ENCODE results near the gene WIF1. TPM values are rescaled to one million over a fixed set of nuclear protein-coding genes. Genes with fewer than 3 reads are reported as not detected.

Gene WIF1, protein sequence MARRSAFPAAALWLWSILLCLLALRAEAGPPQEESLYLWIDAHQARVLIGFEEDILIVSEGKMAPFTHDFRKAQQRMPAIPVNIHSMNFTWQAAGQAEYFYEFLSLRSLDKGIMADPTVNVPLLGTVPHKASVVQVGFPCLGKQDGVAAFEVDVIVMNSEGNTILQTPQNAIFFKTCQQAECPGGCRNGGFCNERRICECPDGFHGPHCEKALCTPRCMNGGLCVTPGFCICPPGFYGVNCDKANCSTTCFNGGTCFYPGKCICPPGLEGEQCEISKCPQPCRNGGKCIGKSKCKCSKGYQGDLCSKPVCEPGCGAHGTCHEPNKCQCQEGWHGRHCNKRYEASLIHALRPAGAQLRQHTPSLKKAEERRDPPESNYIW
- total RNA-seq, result 0.10 and 0.19 TPM in 2 replicates
- not detected for polyA plus RNA-seq (2012)

DNA sequence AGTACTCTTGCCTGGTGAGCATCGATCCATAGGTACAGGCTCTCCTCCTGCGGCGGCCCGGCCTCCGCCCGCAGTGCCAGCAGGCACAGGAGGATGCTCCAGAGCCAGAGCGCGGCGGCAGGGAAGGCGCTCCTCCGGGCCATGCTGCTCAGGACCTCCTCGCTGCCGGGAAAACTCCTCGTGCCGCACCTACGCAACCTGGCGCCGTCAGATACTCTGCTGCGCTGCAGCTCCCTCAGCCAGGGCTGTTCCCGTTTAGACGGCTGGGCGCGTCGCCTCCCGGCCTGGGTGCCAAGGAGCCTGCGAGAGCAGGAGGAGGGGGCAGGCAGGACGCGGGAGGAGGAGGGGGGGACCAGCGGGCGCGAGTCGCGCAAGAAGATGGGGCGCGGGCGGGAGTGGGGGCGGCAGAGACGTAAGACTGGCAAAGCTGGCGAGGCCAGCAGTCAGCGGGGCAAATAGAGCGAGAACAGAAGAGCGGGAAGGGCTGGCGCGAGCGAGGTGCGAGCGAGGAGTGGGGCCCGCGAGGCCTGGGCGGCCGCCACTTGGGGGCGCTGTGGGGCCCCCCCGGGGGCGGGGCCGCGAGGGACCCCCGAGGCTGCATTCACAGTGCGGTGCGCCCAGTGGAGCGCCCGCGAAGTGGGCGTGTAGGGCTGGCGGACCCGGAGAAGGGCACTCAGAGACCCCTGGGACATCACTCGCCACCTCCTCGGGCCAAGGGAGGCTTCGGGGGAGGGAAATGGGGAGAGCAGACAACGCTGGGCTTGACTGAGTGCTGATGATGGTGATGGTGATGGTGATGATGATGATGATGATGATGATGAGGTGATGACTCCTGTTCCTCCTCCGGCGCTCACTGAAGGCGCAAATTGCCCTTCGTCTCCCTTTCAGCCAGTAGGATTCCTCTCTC, at the start of gene WIF1:
Gene WIF1, minus strand, starts transcription at position 257 of the 907 bp plus-strand sequence. Its CDS starts 114 bp downstream, at position 143.
- no peak for DNase-seq (ENCODE audit: low read depth)

DNA sequence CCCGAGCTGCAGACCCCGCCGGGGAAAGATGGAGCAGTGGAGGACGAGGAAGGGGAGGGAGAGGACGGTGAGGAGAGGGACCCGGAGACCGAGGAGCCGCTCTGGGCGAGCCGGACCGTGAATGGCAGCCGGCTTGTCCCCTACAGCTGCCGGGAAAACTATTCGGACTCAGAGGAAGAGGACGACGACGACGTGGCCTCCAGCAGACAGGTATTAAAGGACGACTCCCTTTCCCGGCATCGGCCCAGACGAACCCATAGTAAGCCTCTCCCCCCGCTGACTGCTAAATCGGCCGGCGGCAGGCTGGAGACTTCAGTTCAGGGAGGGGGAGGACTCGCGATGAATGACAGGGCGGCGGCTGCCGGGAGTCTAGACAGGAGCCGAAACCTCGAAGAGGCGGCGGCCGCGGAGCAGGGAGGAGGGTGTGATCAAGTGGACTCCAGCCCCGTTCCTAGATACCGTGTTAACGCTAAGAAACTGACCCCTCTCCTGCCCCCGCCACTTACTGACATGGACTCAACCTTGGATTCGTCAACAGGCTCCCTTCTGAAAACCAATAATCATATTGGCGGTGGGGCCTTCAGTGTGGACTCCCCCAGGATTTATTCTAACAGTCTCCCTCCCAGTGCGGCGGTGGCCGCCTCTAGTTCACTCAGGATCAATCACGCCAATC, 49.2 kb upstream of the WIF1 start:
- DNase-seq (ENCODE audit: low read depth), result peak; percentile 61

DNA sequence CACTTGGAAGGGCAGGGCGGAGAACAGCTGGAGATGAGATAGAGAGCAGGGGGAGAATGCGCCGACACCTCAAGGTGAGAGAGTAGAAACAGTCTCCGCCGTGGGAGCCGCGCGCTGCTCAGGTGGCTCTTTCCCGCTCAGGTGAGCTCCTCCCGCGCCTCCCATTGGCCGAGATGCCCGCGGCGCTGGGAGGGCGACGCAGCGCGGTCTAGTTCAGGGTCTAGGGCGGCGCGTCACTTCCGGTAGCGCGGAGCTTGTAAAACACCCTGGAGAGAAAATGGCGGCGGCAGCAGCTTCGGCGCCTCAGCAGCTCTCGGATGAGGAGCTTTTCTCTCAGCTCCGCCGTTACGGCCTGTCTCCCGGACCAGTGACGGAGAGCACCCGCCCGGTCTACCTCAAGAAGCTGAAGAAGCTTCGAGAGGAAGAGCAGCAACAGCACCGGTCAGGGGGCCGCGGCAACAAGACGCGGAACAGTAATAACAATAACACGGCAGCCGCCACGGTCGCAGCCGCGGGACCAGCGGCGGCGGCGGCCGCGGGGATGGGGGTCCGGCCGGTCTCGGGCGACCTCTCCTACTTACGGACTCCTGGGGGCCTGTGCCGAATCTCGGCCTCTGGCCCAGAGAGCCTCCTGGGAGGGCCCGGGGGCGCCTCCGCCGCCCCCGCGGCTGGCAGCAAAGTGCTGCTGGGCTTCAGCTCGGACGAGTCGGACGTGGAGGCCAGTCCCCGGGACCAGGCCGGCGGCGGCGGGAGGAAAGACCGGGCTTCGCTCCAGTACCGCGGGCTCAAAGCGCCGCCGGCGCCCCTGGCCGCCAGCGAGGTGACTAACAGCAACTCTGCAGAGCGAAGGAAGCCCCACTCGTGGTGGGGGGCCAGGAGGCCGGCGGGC, 48.5 kb upstream of the WIF1 start, which contains the start of gene LEMD3:
Gene LEMD3, plus strand, starts transcription at position 264 of the 889 bp plus-strand sequence. Its CDS starts 14 bp downstream, at position 278.
- peak; percentile 92 for DNase-seq (ENCODE audit: low read depth)

DNA sequence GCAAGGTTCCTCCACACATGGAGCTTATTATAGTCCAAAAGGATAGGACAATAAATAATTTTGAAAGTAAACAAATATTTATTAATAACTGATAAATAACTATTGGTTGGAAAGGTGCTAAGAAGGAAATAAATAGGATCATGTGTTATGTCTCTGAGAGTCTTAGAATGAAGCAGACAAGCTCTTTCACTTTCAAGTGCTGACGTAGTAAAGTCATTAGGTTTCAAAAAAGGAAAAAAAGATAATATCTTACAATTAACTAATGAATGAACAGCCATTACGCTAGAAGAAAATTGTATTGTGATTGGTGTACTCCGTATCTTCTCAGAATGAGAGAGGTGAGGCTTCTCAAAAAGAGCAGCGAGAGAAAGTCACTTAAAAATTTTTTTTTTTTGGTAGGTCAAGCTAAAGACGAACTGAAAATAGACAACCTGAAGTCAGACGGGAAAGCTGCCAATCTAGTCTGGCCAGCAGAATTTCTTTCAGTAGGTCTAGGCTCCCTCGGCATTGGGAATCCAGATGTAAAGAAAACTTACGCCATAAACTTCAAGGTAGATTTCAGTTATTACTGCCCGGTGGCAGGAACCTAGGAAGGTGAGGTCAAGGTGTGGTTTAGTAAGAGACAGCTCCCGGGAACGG, 47.7 kb upstream of the WIF1 start:
- DNase-seq (ENCODE audit: low read depth), result no peak

DNA sequence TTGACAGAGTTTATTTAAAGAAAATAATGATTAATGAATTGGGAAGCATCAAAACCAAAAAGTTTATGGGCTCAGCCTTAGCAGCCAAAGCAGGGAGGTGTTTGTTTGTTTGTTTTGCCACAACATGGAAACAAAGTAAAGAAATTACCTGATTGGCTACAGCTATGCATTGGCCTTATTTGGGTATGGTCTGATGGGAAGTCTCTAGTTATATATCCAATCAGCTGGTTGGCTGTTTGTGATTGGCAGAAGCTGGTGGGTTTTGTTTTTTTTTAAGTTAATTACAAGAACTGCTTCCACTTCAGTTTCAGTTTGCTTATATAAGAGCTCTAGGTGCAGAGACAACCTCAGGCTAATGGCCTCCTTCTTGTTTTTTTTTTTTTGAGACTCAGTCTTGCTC, 43.7 kb upstream of the WIF1 start:
- DNase-seq (ENCODE audit: low read depth), result no peak

DNA sequence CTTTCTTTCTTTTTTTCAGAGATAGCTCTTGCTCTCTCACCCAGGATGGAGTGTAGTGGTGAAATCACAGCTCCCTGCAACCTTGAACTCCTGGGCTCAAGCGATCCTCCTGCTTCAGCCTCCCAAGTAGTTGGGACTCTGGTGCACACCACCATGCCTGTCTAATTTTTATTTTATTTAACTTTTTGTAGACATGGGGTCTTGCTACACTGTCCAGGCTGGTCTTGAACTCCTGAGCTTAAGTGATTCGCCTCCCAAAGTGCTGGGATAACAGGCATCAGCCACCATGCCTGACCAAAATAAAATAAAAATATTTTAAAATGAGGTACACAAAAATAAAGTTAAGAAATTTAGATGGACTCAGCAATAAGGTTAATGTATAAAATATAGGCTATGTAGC, 43.1 kb upstream of the WIF1 start:
- DNase-seq (ENCODE audit: low read depth), result no peak

DNA sequence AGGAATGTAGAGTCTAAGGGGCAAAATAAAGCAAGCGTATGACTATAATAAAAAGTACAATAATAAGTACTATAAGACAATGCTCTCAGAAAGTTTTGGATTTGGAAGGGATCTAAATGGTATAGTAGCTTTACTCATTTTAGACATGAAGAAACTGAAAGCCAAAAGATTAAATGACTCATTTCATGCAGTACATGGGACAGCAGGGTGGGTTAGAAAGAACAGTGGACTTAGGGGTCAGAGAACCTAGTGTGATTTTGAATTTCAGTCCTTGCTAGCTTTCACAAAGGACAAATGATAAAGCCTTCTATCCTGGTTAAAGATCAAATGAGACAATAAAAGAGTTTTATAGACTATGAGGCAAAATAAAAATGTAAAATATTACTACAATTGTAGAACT, 41.5 kb upstream of the WIF1 start:
- no peak for DNase-seq (ENCODE audit: low read depth)

DNA sequence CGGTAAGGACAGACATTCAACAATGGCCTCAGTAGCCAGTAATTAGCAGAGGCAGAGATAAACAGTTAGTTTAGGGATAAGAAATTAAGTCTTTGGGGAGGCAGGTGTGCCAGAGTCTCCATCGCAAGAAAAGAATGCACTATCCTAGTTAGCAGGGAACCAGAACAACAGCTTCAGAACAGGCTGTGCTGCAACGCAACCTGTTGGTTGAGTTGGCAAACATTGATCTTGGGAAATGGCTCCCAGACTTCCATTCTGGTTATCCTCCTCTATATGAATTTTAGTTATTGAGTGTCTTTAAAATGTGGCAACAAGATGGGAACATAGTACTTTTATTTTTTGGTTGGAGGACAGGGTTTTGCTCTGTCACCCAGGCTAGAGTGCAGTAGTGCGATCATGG, 36.0 kb upstream of the WIF1 start:
- DNase-seq (ENCODE audit: low read depth), result no peak

DNA sequence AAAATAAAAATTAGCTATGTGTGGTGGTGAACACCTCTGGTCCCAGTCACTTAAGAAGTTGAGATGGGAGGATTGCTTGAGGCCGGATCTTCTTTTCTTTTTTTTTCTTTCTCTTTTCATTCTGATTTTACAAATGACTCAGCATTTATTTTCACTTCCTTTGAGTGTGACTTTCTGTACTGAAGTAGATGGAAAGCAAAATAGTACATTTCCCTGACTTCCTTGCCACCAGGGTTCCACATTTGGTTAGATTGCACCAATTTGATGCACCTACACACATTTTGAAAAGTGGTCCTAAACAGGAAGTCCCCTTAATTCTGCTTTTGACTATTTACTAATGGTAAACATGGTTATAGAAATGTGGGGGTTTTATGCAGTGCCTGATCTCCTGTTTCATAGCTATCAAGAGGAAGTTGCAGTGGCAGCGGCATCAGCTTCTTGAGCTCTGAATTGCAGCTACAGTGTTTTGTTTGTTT, 35.3 kb upstream of the WIF1 start:
- DNase-seq (ENCODE audit: low read depth), result no peak

DNA sequence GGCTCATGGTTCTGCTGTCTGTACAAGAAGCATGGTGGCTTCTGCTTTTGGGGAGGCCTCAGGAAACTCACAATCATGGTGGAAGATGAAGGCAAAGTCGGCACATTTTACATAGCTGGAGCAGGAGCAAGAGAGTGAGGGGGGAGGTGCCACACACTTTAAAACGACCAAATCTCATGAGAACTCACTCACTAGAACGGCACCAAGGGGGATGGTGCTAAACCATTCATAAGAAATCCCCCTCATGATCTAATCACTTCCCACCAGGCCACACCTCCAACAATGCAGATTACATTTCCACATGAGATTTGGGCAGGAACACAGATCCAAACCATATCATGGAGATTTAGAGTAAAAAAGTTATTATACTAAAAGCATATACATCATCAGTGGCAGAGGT, 34.7 kb upstream of the WIF1 start:
- no peak for DNase-seq (ENCODE audit: low read depth)

DNA sequence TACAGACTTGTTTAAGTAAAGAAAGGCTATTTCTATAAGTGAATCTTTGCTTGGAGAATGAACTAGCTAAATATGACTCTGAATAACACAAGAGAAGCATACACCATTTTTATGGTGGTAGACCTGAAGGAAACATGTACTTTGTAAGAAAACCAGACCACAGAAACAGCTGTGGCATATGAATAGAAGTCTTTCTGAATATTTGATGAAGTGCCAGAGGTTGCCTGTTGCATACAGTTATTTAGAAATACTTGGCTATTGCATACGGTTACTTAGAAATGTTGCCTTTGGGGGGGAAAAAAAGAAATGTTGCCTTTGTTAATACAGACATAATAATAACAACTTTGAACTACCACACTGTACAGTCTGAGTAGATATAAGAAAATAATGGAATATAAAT, 31.5 kb upstream of the WIF1 start:
- DNase-seq (ENCODE audit: low read depth), result peak; percentile 78

DNA sequence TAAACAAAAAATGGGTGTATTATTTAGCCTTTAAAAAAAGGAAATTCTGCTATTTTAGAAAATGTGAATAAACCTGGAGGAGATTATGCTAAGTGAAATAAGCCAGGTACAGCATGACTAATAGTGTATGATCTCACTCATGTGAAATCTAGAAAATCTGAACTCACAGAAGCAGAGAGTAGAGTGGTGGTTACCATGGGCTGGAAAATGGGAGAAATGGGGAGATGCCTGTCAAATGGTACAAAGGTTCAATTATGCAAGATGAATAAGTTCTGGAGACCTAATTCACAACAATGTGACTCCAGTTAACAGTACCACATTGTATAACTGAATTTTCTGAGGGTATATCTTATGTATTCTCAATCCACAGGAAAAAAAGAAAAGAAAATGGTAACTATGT, 30.9 kb upstream of the WIF1 start:
- DNase-seq (ENCODE audit: low read depth), result no peak

DNA sequence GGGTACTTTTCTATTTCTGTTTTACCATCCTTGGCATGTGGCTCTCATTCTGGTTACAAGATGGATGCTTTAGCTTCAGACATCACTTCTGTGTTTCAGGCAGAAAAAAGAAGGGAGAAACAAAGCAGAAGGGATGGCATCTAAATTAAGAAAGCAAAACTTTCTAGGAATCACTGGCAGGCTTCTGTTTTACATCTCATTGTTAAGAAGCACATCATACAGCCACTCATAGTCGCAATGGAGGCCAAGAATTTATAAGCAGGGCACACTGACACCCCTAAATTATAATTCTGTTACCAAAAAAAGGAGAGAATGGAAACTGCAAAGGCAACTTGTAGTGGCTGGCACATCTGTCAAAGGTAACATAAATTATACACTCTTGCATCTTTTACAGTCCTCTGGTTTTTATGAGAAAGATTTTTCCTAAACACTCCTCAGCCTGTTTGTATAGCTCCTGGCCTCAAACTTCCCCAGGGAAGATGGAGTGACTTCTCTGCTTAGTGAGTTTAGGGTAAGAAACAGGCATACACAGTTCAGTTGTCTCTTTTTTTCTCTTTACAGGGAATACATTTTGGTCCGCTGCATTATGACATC, 26.3 kb upstream of the WIF1 start:
- DNase-seq (ENCODE audit: low read depth), result no peak

DNA sequence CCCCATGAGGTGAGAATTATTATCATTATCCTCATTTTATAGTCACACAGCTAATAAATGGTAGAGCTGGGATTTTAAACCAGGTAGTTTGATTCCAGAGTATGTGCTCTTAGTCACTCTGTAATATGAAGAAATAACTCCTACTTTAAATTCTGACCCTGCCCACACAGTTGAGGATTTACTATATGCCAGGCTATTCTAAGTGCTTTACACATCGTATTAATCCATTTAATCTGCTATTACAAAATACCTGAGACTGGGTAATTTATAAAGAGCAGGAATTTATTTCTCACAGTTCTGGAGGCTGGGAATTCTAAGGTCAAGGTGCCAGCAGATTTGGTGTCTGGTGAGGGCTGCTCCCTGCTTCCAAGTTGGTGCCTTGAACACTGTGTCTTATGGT, 19.6 kb upstream of the WIF1 start:
- no peak for DNase-seq (ENCODE audit: low read depth)

DNA sequence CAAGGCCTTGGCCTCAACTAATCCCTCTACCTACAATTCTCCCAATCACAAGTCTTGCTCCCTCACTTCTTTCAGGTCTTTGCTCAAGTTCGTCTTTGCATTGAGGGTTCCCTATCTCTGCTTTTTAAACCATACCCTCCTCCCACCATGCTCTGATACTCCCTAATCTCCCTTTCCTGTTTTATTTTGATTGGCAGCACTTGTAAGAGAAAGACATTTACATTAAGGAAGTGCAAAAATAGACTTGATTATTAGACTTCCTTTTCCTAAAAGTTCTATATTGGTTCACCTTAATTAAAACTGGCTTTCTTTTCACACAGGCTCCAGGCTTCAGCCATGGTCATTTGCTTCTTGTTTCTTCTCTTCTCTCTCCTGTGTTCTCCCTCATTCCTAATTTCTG, 18.3 kb upstream of the WIF1 start:
- no peak for DNase-seq (ENCODE audit: low read depth)

DNA sequence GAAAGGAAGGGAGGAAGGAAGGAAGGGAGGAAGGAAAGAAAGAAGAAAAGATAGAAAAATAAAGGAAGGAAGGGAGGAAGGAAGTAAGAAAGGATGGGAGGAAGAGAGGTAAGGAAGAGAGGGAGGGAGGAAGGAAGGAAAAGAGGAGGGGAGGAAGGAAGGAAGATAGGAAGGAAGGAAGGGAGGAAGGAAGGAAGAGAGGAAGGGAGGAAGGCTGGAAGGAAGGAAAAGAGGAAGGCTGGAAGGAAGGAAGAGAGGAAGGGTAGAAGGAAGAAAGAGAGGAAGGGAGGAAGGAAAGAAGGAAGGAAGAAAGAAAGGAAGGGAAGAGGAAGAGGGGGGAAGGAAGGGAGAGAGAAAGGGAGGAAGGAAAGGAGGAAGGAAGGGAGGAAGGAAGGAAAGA, 12.8 kb upstream of the WIF1 start:
- no peak for DNase-seq (ENCODE audit: low read depth)

DNA sequence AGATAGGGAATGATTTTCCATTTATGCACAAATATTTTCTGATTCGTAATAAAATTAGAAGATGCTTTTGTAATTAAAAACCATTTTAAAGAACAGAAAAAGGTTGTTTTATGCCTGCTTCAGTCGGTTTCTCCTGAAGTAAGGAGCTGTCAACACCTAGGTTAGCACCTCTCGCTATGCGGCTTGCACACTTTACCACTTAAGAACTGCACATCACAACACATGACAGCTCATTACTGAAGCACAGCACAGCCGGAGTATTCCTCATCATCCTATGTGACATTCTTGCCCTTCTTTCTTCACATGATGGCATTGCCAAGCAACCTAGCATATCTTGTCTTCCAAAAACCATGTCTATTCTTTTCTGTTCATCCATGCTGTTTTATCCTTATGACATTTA, 5.4 kb upstream of the WIF1 start:
- DNase-seq (ENCODE audit: low read depth), result no peak

DNA sequence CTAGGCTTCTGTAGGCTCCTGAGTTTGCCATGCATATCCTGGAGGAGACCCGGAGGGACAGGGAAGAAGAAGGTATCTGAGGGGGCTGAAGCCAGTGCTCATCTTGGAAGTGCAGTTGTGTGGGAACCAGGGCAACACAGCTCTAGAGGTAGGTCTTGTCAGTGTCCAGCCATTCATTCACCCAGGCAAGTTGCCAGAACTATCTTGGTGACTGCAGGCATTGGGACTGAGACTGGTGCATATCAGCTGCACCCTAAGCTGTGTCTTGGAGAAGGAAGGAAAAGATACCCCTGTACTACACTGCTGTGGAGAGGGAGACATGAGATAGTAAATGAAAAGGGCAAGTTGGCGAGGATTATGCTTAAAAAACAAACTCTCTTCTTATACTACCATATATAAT, 4.9 kb upstream of the WIF1 start:
- DNase-seq (ENCODE audit: low read depth), result no peak

DNA sequence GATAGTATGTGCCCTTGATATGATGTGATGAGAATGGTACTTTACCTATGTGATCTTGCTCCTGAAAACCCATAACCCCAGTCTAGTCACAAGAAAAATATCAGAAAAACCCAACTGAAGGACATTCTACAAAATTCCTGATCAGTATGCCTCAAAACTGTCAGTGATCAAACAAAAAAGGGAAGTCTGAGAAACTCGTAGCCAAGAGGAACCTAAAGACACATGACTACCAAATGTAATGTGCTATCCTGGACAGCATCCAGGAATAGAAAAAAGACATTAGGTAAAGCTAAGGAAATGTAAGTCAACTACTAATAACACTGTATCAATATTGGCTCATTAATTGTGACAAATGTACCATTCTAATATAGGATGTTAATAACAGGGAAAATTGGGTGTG, 4.1 kb upstream of the WIF1 start:
- DNase-seq (ENCODE audit: low read depth), result no peak
